ENCODE results near the gene SH3BP1.

DNA sequence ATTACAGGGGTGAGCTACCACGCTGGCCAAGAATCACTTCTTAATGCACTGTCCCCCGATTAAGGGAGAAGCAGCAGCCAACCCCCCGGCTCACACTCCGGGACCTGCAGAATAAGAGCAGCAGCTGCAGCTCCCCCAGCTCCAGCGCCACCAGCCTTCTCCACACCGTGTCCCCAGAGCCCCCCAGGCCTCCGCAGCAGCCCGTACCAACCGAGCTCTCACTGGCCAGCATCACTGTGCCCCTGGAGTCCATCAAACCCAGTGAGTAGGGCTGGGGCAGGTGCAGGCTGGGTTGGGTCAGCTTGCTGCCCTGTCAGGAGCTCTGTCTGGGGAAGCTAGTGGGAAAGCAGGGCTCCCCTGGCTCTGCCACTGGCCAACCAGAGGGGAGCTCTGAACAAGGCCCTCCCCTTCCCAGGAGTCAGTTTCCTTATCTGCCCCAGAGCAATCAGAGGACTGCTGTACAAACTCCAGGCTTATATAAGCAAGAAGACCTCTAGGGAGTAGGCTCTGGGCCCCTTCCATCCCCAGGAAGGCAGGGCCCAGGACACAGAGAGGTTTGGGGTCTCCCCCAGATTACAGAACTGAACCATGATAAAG lies 8.5 kb upstream of the SH3BP1 start:
- TF ChIP-seq SRF (IDR thresholded peaks at IDR 0.05; ENCODE audit: low read depth, low read length): no peak
- TF ChIP-seq, protein P1, sequence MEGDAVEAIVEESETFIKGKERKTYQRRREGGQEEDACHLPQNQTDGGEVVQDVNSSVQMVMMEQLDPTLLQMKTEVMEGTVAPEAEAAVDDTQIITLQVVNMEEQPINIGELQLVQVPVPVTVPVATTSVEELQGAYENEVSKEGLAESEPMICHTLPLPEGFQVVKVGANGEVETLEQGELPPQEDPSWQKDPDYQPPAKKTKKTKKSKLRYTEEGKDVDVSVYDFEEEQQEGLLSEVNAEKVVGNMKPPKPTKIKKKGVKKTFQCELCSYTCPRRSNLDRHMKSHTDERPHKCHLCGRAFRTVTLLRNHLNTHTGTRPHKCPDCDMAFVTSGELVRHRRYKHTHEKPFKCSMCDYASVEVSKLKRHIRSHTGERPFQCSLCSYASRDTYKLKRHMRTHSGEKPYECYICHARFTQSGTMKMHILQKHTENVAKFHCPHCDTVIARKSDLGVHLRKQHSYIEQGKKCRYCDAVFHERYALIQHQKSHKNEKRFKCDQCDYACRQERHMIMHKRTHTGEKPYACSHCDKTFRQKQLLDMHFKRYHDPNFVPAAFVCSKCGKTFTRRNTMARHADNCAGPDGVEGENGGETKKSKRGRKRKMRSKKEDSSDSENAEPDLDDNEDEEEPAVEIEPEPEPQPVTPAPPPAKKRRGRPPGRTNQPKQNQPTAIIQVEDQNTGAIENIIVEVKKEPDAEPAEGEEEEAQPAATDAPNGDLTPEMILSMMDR (IDR thresholded peaks at IDR 0.05; ENCODE audit: control extremely low read depth in 1 of 3, insufficient read depth in 1 of 3, low read depth in 1 of 3, low read length in 3 of 3): no peak
- no peak for TF ChIP-seq POLR2A (IDR thresholded peaks at IDR 0.05; ENCODE audit: control extremely low read depth in 1 of 2, low read depth in 2 of 2, low read length in 2 of 2)
- no peak for TF ChIP-seq TAF1 (IDR thresholded peaks at IDR 0.05; ENCODE audit: low read depth, low read length)
- TF ChIP-seq POLR2AphosphoS5 (IDR thresholded peaks at IDR 0.05; ENCODE audit: low read depth, low read length): no peak

Measured in H1 (cell line).